Measurements from ENCODE around the gene SAT2. TPM values are rescaled to one million over a fixed set of nuclear protein-coding genes. Genes with fewer than 3 reads are reported as not detected.
"Not testable (repeated sequence)": the region's sequence is repeated elsewhere in the genome, so short reads cannot be mapped to it uniquely, and the experiment has no call there.

Gene SAT2
- total RNA-seq, 2 experiments from 2014 or later, result 18.5 to 23.6 TPM

GRCh38 chr17:7651665-7652387 is 24.2 kb upstream of the SAT2 start:
- H3K4me3 Mint-ChIP-seq, result no peak overlapping the region
- H3K36me3 Mint-ChIP-seq (ENCODE audit: low read depth), result no peaks in the 10 kb centered on the region
- ChIA-PET CTCF (interaction anchor here (0.6 to 2.0 kb wide), 6 partner anchors 9 to 386 kb away, joined by 3 to 10 read pairs (median 4); partner anchors contain the start of genes FXR2, SAT2, TP53 and WRAP53), POLR2A (interaction anchor here (0.6 to 1.7 kb wide), 2 partner anchors 9 to 36 kb away, joined by 4 to 5 read pairs; partner anchors contain the start of genes TP53 and WRAP53)
- H3K9me3 Mint-ChIP-seq, result no peaks in the 10 kb centered on the region
- no peak for DNase-seq
- no peak overlapping the region for H3K27ac Mint-ChIP-seq
- peaks cover 15% of the 10 kb centered on the region for H3K4me1 Mint-ChIP-seq
- peaks cover 41% of the 10 kb centered on the region for H3K27me3 Mint-ChIP-seq

GRCh38 chr17:7651097-7651664 is 23.6 kb upstream of the SAT2 start:
- H3K27ac Mint-ChIP-seq, result no peak overlapping the region
- peaks cover 16% of the 10 kb centered on the region for H3K4me1 Mint-ChIP-seq
- no peaks in the 10 kb centered on the region for H3K9me3 Mint-ChIP-seq
- DNase-seq, result no peak
- H3K36me3 Mint-ChIP-seq (ENCODE audit: low read depth), result no peaks in the 10 kb centered on the region
- POLR2A ChIA-PET, result interaction anchor here (0.5 to 1.7 kb wide), 2 partner anchors 36 kb away, joined by 4 to 5 read pairs; partner anchors contain the start of genes FXR2, TP53 and WRAP53
- H3K4me3 Mint-ChIP-seq, result peak overlapping the region; percentile 62
- CTCF ChIA-PET, result interaction anchor here (0.9 to 2.0 kb wide), 6 partner anchors 8 to 385 kb away, joined by 3 to 10 read pairs (median 4); partner anchors contain the start of genes FXR2, SAT2, SHBG and TP53
- peaks cover 46% of the 10 kb centered on the region for H3K27me3 Mint-ChIP-seq

GRCh38 chr17:7650509-7651096 is 23.0 kb upstream of the SAT2 start, which contains the start of gene ATP1B2:
ATP1B2 (plus strand) TSS chr17:7650926; CDS start chr17:7651519, 593 bp downstream.
- H3K9me3 Mint-ChIP-seq, result no peaks in the 10 kb centered on the region
- H3K4me1 Mint-ChIP-seq, result peaks cover 17% of the 10 kb centered on the region
- H3K4me3 Mint-ChIP-seq, result peak within 1 kb of the TSS; percentile 70
- POLR2A ChIA-PET, result interaction anchor here (0.5 to 1.7 kb wide), 2 partner anchors 36 to 37 kb away, joined by 4 to 5 read pairs; partner anchors contain the start of genes FXR2, TP53 and WRAP53
- H3K27ac Mint-ChIP-seq, result peak within 1 kb of the TSS; percentile 41
- peak; percentile 76 for DNase-seq
- no peaks in the 10 kb centered on the region for H3K36me3 Mint-ChIP-seq (ENCODE audit: low read depth)
- CTCF ChIA-PET, result interaction anchor here (1.0 to 2.0 kb wide), 4 partner anchors 20 to 385 kb away, joined by 3 to 10 read pairs (median 4); partner anchors contain the start of genes FXR2, SAT2 and SHBG
- H3K27me3 Mint-ChIP-seq, result peaks cover 47% of the 10 kb centered on the region

- no peak for DNase-seq
- CTCF ChIA-PET, result no interaction called here
- Mint-ChIP-seq H3K27me3 (peaks cover 29% of the 10 kb centered on the region), H3K4me3 (no peak overlapping the region), H3K9me3 (no peaks in the 10 kb centered on the region), H3K36me3 (ENCODE audit: low read depth) (no peaks in the 10 kb centered on the region), H3K27ac (no peak overlapping the region), H3K4me1 (peaks cover 30% of the 10 kb centered on the region)
- POLR2A ChIA-PET, result no interaction called here
Measured at GRCh38 chr17:7647018-7647417, 19.4 kb upstream of the SAT2 start.

- POLR2A ChIA-PET, result no interaction called here
Measured at GRCh38 chr17:7646457-7646856, 18.8 kb upstream of the SAT2 start.

GRCh38 chr17:7644775-7645174 is 17.2 kb upstream of the SAT2 start:
- ChIA-PET CTCF (no interaction called here), POLR2A (no interaction called here)
- Mint-ChIP-seq H3K36me3 (ENCODE audit: low read depth) (no peaks in the 10 kb centered on the region), H3K27ac (peak overlapping the region; percentile 7), H3K9me3 (peaks cover 2% of the 10 kb centered on the region), H3K27me3 (peaks cover 12% of the 10 kb centered on the region), H3K4me3 (no peak overlapping the region), H3K4me1 (peaks cover 25% of the 10 kb centered on the region)
- DNase-seq, result no peak

More at GRCh38 chr17:7646457-7646856, 18.8 kb upstream of the SAT2 start:
- Mint-ChIP-seq H3K27me3 (peaks cover 26% of the 10 kb centered on the region), H3K9me3 (peaks cover 1% of the 10 kb centered on the region), H3K36me3 (ENCODE audit: low read depth) (no peaks in the 10 kb centered on the region), H3K27ac (no peak overlapping the region), H3K4me3 (no peak overlapping the region), H3K4me1 (peaks cover 35% of the 10 kb centered on the region)
- no peak for DNase-seq
- CTCF ChIA-PET, result interaction anchor here (0.6 kb wide), 1 partner anchor 13 kb away, joined by 3 read pairs; no protein-coding TSS in a partner anchor

- not testable (repeated sequence) for H3K27me3 Mint-ChIP-seq; H3K36me3 Mint-ChIP-seq (ENCODE audit: low read depth); H3K9me3 Mint-ChIP-seq
- Mint-ChIP-seq H3K4me3 (peak overlapping the region; percentile 59), H3K27ac (peak overlapping the region; percentile 62), H3K4me1 (peaks cover 24% of the 10 kb centered on the region)
- ChIA-PET CTCF (interaction anchor here (0.9 to 1.5 kb wide), 3 partner anchors 9 to 53 kb away, joined by 3 to 7 read pairs (median 3); no protein-coding TSS in a partner anchor), POLR2A (interaction anchor here (0.6 to 1.2 kb wide), 4 partner anchors 16 to 64 kb away, joined by 3 to 5 read pairs (median 4); partner anchors contain the start of genes TP53 and WRAP53)
- DNase-seq, result peak; percentile 39
Measured at GRCh38 chr17:7641635-7642034, 14.0 kb upstream of the SAT2 start.

GRCh38 chr17:7640783-7641182 is 13.2 kb upstream of the SAT2 start:
- Mint-ChIP-seq H3K36me3 (ENCODE audit: low read depth) (no peaks in the 10 kb centered on the region), H3K4me1 (peaks cover 22% of the 10 kb centered on the region), H3K27me3 (no peaks in the 10 kb centered on the region), H3K27ac (no peak overlapping the region), H3K9me3 (peaks cover 2% of the 10 kb centered on the region), H3K4me3 (no peak overlapping the region)
- ChIA-PET CTCF (interaction anchor here (1.5 kb wide), 1 partner anchor 8 kb away, joined by 7 read pairs; no protein-coding TSS in a partner anchor), POLR2A (no interaction called here)
- DNase-seq, result no peak

- no peak overlapping the region for H3K4me3 Mint-ChIP-seq
- no peaks in the 10 kb centered on the region for H3K27me3 Mint-ChIP-seq
- H3K36me3 Mint-ChIP-seq (ENCODE audit: low read depth), result no peaks in the 10 kb centered on the region
- no peaks in the 10 kb centered on the region for H3K9me3 Mint-ChIP-seq
- POLR2A ChIA-PET, result no interaction called here
- peaks cover 2% of the 10 kb centered on the region for H3K4me1 Mint-ChIP-seq
- H3K27ac Mint-ChIP-seq, result no peak overlapping the region
- no peak for DNase-seq
- CTCF ChIA-PET, result interaction anchor here (0.8 kb wide), 1 partner anchor 52 kb away, joined by 4 read pairs; no protein-coding TSS in a partner anchor
Measured at GRCh38 chr17:7636163-7636562, 8.5 kb upstream of the SAT2 start.

GRCh38 chr17:7634384-7634783 is 6.8 kb upstream of the SAT2 start:
- Mint-ChIP-seq H3K4me3 (no peak overlapping the region), H3K9me3 (no peaks in the 10 kb centered on the region), H3K27me3 (no peaks in the 10 kb centered on the region), H3K27ac (no peak overlapping the region), H3K4me1 (peaks cover 2% of the 10 kb centered on the region), H3K36me3 (ENCODE audit: low read depth) (no peaks in the 10 kb centered on the region)
- CTCF ChIA-PET, result interaction anchor here (4.7 kb wide), 1 partner anchor 52 kb away, joined by 33 read pairs; the partner anchor contains the start of genes TP53 and WRAP53
- DNase-seq, result no peak
- POLR2A ChIA-PET, result no interaction called here

GRCh38 chr17:7633093-7633492 is 5.5 kb upstream of the SAT2 start:
- no peak overlapping the region for H3K27ac Mint-ChIP-seq
- POLR2A ChIA-PET, result no interaction called here
- no peaks in the 10 kb centered on the region for H3K27me3 Mint-ChIP-seq
- CTCF ChIA-PET, result interaction anchor here (0.5 to 4.7 kb wide), 6 partner anchors 8 to 279 kb away, joined by 3 to 33 read pairs (median 4); partner anchors contain the start of genes TP53 and WRAP53
- no peak for DNase-seq
- H3K4me3 Mint-ChIP-seq, result no peak overlapping the region
- no peaks in the 10 kb centered on the region for H3K36me3 Mint-ChIP-seq (ENCODE audit: low read depth)
- peaks cover 2% of the 10 kb centered on the region for H3K4me1 Mint-ChIP-seq
- no peaks in the 10 kb centered on the region for H3K9me3 Mint-ChIP-seq

GRCh38 chr17:7632492-7632894 is 4.9 kb upstream of the SAT2 start:
- no peaks in the 10 kb centered on the region for H3K27me3 Mint-ChIP-seq
- no peaks in the 10 kb centered on the region for H3K36me3 Mint-ChIP-seq (ENCODE audit: low read depth)
- ChIA-PET CTCF (interaction anchor here (0.5 to 4.7 kb wide), 7 partner anchors 9 to 279 kb away, joined by 3 to 33 read pairs (median 3); partner anchors contain the start of genes SOX15, TP53 and WRAP53), POLR2A (no interaction called here)
- peaks cover 5% of the 10 kb centered on the region for H3K4me1 Mint-ChIP-seq
- H3K27ac Mint-ChIP-seq, result no peak overlapping the region
- H3K9me3 Mint-ChIP-seq, result no peaks in the 10 kb centered on the region
- peak; percentile 50 for DNase-seq
- H3K4me3 Mint-ChIP-seq, result no peak overlapping the region

Data from activated CD4-positive, alpha-beta T cell treated with anti-CD3 and anti-CD28 coated beads, Interleukin-2, amount 10 ng/mL, durations not matched to agents 7 days and 5 days (primary cell).